Loucy (cell line): ENCODE data around the gene MB.

ENCODE experiments used
- H2AFZ ChIP-seq: fragments of 200-600 bp; sonication (generic); 2 replicates; pipeline ENCODE4 v1.6.0; 2016; ENCODE audit warnings: antibody characterized with exemption, mild to moderate bottlenecking, low read length, moderate library complexity
- H3F3A ChIP-seq: fragments of 200-600 bp; 2 replicates; pipeline ENCODE4 v1.6.0; 2016; ENCODE audit warnings: antibody characterized with exemption, low read depth, mild to moderate bottlenecking
- H3K27me3 ChIP-seq: fragments of 200-600 bp; sonication (generic); 2 replicates; pipeline ENCODE4 v1.6.1; 2014; ENCODE audit warnings: low read length, mild to moderate bottlenecking; ENCODE audit not compliant: insufficient read depth, poor library complexity, severe bottlenecking
- H3K36me3 ChIP-seq: fragments of 200-600 bp; sonication (generic); 2 replicates; pipeline ENCODE4 v1.6.1; 2016; ENCODE audit warnings: low read length; ENCODE audit not compliant: insufficient read depth
- H3K4me1 ChIP-seq: fragments of 200-600 bp; sonication (generic); 2 replicates; pipeline ENCODE4 v1.5.1; 2014; ENCODE audit warnings: low read length, mild to moderate bottlenecking; ENCODE audit not compliant: insufficient read depth, poor library complexity, severe bottlenecking
- H3K4me2 ChIP-seq: fragments of 200-600 bp; sonication (generic); 2 replicates; pipeline ENCODE4 v1.6.0; 2014; ENCODE audit warnings: antibody characterized with exemption, low read length, low read depth, mild to moderate bottlenecking; ENCODE audit not compliant: poor library complexity, severe bottlenecking
- H3K4me3 ChIP-seq: fragments of 200-600 bp; sonication (generic); 2 replicates; pipeline ENCODE4 v1.5.1; 2014; ENCODE audit warnings: low read length, mild to moderate bottlenecking, mixed read lengths; ENCODE audit not compliant: poor library complexity, severe bottlenecking
- H3K79me2 ChIP-seq: fragments of 200-600 bp; sonication (generic); 2 replicates; pipeline ENCODE4 v1.6.1; 2014; ENCODE audit warnings: low read length; ENCODE audit not compliant: insufficient read depth
- H3K9ac ChIP-seq: fragments of 200-600 bp; sonication (generic); 2 replicates; pipeline ENCODE4 v1.6.0; 2014; ENCODE audit warnings: mild to moderate bottlenecking, low read depth, low read length, moderate library complexity; ENCODE audit not compliant: poor library complexity, severe bottlenecking
- H3K9me2 ChIP-seq: fragments of 200-600 bp; sonication (generic); replicated peaks from 2 replicates; pipeline ENCODE4 v1.6.1; 2016; ENCODE audit warnings: low read depth, low read length, mixed read lengths
- H3K9me3 ChIP-seq: fragments of 200-600 bp; sonication (generic); 2 replicates; pipeline ENCODE4 v1.6.1; 2014; ENCODE audit warnings: mild to moderate bottlenecking, antibody characterized with exemption, low read length, low read depth; ENCODE audit not compliant: insufficient read depth
- H4K20me1 ChIP-seq: fragments of 200-600 bp; sonication (generic); 2 replicates; pipeline ENCODE4 v1.6.0; 2014; ENCODE audit warnings: antibody characterized with exemption, low read length, mild to moderate bottlenecking; ENCODE audit not compliant: insufficient read depth, poor library complexity, severe bottlenecking
- CTCF ChIP-seq: fragments of 200-600 bp; sonication (generic); conservative IDR thresholded peaks from 2 replicates; pipeline ENCODE4 v1.5.1; 2014; ENCODE audit warnings: mild to moderate bottlenecking, antibody characterized with exemption, low read length
- EZH2phosphoT487 ChIP-seq: fragments of 200-600 bp; IDR thresholded peaks from 2 replicates; pipeline ENCODE4 v1.6.1; 2018; ENCODE audit warnings: antibody characterized with exemption, mild to moderate bottlenecking, moderate library complexity, borderline replicate concordance

Gene MB

DNA sequence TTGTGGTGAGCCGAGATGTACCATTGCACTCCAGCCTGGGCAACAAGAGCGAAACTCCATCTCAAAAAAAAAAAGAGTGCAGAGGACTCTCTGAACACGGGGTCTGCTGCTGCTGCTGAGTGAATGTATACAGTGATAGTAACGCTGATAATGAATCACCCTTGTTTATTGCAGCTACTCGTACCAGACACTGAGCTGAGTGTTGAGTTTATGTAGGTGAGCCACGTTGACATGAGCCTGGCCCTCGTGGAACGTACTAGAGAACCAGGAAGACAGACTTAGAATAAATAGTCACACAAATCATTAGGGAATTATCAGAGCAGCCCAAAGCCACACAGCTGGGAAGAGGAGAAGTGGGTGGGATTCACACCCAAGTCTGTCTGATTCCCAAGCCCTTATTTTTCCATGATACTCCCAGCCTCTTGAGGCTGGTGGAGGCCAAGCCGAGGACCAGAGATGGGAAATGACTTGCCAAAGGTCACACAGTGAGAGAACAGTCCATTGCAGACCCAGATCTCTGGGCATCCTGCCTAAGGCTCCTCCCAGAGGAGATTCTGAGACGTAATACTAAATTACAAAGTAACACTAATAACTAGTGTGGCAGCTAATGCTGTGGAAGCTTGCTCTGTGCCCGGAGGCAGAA lies 34.8 kb downstream of the MB start:
- Histone ChIP-seq H3K4me2 (no peak overlapping the region), H3K36me3 (no peaks in the 10 kb centered on the region), H3K4me1 (no peaks in the 10 kb centered on the region), H4K20me1 (no peaks in the 10 kb centered on the region), H2AFZ (no peak overlapping the region), H3K9me3 (no peaks in the 10 kb centered on the region), H3K9me2 (no peaks in the 10 kb centered on the region), H3K79me2 (no peaks in the 10 kb centered on the region), H3K4me3 (no peak overlapping the region), H3K9ac (no peak overlapping the region), H3K27me3 (no peaks in the 10 kb centered on the region), H3F3A (no peaks in the 10 kb centered on the region)
- no peak for TF ChIP-seq CTCF
- no peak for TF ChIP-seq EZH2phosphoT487

- Histone ChIP-seq H3K79me2 (no peaks in the 10 kb centered on the region), H3K9me3 (no peaks in the 10 kb centered on the region), H3K27me3 (no peaks in the 10 kb centered on the region), H3K9me2 (no peaks in the 10 kb centered on the region), H4K20me1 (no peaks in the 10 kb centered on the region), H3F3A (no peaks in the 10 kb centered on the region), H3K4me2 (no peak overlapping the region), H2AFZ (no peak overlapping the region), H3K36me3 (no peaks in the 10 kb centered on the region), H3K4me3 (no peak overlapping the region), H3K4me1 (no peaks in the 10 kb centered on the region), H3K9ac (no peak overlapping the region)
- no peak for TF ChIP-seq CTCF
- TF ChIP-seq EZH2phosphoT487, result no peak
Observed at GRCh38 chr22:35581023-35581413, 36.1 kb downstream of the MB start.

DNA sequence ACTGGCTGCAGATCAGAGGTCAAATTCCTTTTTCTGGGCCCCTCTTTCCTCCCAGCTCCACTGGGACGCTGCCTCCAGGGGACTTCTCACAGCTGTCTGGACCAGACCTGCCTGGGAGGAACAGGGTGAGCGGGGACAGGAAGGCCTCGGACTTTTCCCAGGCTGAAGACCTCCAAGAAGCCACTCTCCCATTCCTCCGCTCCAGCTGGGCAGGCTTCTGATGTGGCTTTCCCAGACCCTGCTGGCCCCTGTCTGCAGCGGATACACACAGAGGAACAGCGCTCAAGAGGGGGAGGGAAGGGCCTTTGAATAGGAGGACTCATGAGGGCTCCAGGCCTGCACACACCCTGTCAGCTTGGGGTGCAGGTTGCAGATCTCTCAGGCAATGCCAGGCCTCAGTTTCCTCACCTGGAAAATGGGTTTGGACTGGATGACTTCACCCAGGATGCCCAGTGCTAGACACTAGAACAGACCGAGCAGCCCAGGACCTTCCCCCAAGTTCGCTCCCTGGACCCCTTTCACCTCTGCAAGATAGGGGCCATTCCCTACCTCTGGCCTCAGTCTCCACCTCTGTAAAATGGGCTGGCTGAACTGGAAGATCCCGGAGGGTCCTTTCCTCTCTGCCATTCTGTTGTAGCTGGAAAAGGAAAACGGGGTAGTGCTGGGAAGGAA lies 36.6 kb downstream of the MB start:
- Histone ChIP-seq H2AFZ (no peak overlapping the region), H3F3A (no peaks in the 10 kb centered on the region), H3K79me2 (no peaks in the 10 kb centered on the region), H3K9me2 (no peaks in the 10 kb centered on the region), H3K4me3 (no peak overlapping the region), H3K36me3 (no peaks in the 10 kb centered on the region), H3K9ac (no peak overlapping the region), H3K4me2 (no peak overlapping the region), H3K4me1 (no peaks in the 10 kb centered on the region), H3K27me3 (no peaks in the 10 kb centered on the region), H4K20me1 (no peaks in the 10 kb centered on the region), H3K9me3 (no peaks in the 10 kb centered on the region)
- no peak for TF ChIP-seq EZH2phosphoT487
- no peak for TF ChIP-seq CTCF
